PC-9 (cell line): Measurements from ENCODE around the gene FCGR3B. TPM values are rescaled to one million over a fixed set of nuclear protein-coding genes. Genes with fewer than 3 reads are reported as not detected.
"Not testable (repeated sequence)": the region's sequence is repeated elsewhere in the genome, so short reads cannot be mapped to it uniquely, and the experiment has no call there.

Experiments
- BruUV-seq: library from RNA; stranded (reverse); fragments of 400-500 nt; replicated peaks from 2 replicates; lab custom pipeline; 2021; lab: Mats Ljungman, UMichigan
- CTCF ChIA-PET: fragments of 300-600 bp; sonication (Branson Sonifier 250); formaldehyde crosslinking; loops from one replicate; lab custom pipeline; 2022; ENCODE audit warnings: antibody characterized with exemption; lab: Charles Lee
- POLR2A ChIA-PET: fragments of 300-600 bp; sonication (Branson Sonifier 250); formaldehyde crosslinking; loops from one replicate; lab custom pipeline; 2022; ENCODE audit warnings: antibody characterized with exemption; ENCODE audit not compliant: unreplicated experiment; lab: Charles Lee
- DNase-seq, 2 experiments: peaks; one replicate each; pipeline versions ENCODE4 v3.0.0 to v3.0.0-alpha.2; 2015 to 2022; ENCODE audit warnings: mixed read lengths in 1 of 2
- H2AFZ ChIP-seq: fragments of 200-600 bp; sonication (generic); 2 replicates; pipeline ENCODE4 v1.8.1; 2017; ENCODE audit warnings: antibody characterized with exemption
- H3F3A ChIP-seq: fragments of 200-600 bp; sonication (generic); 2 replicates; pipeline ENCODE4 v1.8.1; 2017; ENCODE audit warnings: antibody characterized with exemption, mild to moderate bottlenecking, low read depth; ENCODE audit not compliant: insufficient read depth
- H3K27ac ChIP-seq: fragments of 200-600 bp; sonication (generic); 2 replicates; pipeline ENCODE4 v1.6.1; 2016; ENCODE audit warnings: mixed run types
- H3K27me3 ChIP-seq: fragments of 200-600 bp; sonication (generic); 2 replicates; pipeline ENCODE4 v1.6.1; 2016; ENCODE audit warnings: low read depth, mixed run types; ENCODE audit not compliant: insufficient read depth
- H3K36me3 ChIP-seq: fragments of 200-600 bp; sonication (generic); 2 replicates; pipeline ENCODE4 v1.6.1; 2016; ENCODE audit warnings: low read depth, mixed run types
- H3K4me1 ChIP-seq: fragments of 200-600 bp; sonication (generic); replicated peaks from 2 replicates; pipeline ENCODE4 v1.6.1; 2016; ENCODE audit warnings: mixed run types; ENCODE audit not compliant: insufficient read depth
- H3K4me2 ChIP-seq: fragments of 200-600 bp; sonication (generic); 2 replicates; pipeline ENCODE4 v1.6.1; 2017; ENCODE audit warnings: mixed run types
- H3K4me3 ChIP-seq: fragments of 200-600 bp; sonication (generic); 2 replicates; pipeline ENCODE4 v1.6.1; 2016; ENCODE audit warnings: mixed run types
- H3K79me2 ChIP-seq: fragments of 200-600 bp; sonication (generic); 2 replicates; pipeline ENCODE4 v1.6.1; 2017; ENCODE audit warnings: low read depth, mixed run types
- H3K9me2 ChIP-seq: fragments of 200-600 bp; sonication (generic); 2 replicates; pipeline ENCODE4 v1.8.1; 2017; ENCODE audit warnings: mild to moderate bottlenecking; ENCODE audit not compliant: insufficient read depth
- H3K9me3 ChIP-seq: fragments of 200-600 bp; sonication (generic); 2 replicates; pipeline ENCODE4 v1.8.1; 2016; ENCODE audit warnings: low read depth; ENCODE audit not compliant: insufficient read depth
- H4K20me1 ChIP-seq: fragments of 200-600 bp; sonication (generic); 2 replicates; pipeline ENCODE4 v1.8.1; 2017; ENCODE audit not compliant: insufficient read depth
- EZH2 ChIP-seq: fragments of 200-600 bp; sonication (generic); IDR thresholded peaks from 2 replicates; pipeline ENCODE4 v1.8.0; 2017; ENCODE audit warnings: antibody characterized with exemption, low read depth
- intact Hi-C: fragments of 100-400 bp; cut with micrococcal nuclease; formaldehyde crosslinking; loops from one replicate; pipeline ENCODE4 v1.10.0; 2022; ENCODE audit not compliant: unreplicated experiment
- total RNA-seq: library from RNA; stranded (reverse); gene quantifications from 2 replicates; pipeline ENCODE4 v1.2.3, GENCODE V29; 2021
- TF ChIP-seq, protein P1 (sequence below): fragments of 200-600 bp; sonication (generic); conservative IDR thresholded peaks from 2 replicates; pipeline ENCODE4 v1.6.1; 2017; ENCODE audit warnings: mixed run types, antibody characterized with exemption, mild to moderate bottlenecking, moderate library complexity

FCGR3B gene
- total RNA-seq, 1 experiment from 2014 or later, result not detected

- Histone ChIP-seq H3K27me3 (no peaks in the 10 kb centered on the region), H3K36me3 (no peaks in the 10 kb centered on the region), H3K4me2 (no peak overlapping the region), H3K79me2 (no peaks in the 10 kb centered on the region), H3K9me2 (no peaks in the 10 kb centered on the region), H3K27ac (no peak overlapping the region), H2AFZ (no peak overlapping the region), H3K9me3 (no peaks in the 10 kb centered on the region), H3F3A (no peaks in the 10 kb centered on the region), H4K20me1 (no peaks in the 10 kb centered on the region), H3K4me3 (no peak overlapping the region), H3K4me1 (no peaks in the 10 kb centered on the region)
- ChIA-PET CTCF (no interaction called here), POLR2A (no interaction called here)
- BruUV-seq, result no TSS peak
- DNase-seq, result no peak
- intact Hi-C loops, result no loop called here
- TF ChIP-seq, protein P1, sequence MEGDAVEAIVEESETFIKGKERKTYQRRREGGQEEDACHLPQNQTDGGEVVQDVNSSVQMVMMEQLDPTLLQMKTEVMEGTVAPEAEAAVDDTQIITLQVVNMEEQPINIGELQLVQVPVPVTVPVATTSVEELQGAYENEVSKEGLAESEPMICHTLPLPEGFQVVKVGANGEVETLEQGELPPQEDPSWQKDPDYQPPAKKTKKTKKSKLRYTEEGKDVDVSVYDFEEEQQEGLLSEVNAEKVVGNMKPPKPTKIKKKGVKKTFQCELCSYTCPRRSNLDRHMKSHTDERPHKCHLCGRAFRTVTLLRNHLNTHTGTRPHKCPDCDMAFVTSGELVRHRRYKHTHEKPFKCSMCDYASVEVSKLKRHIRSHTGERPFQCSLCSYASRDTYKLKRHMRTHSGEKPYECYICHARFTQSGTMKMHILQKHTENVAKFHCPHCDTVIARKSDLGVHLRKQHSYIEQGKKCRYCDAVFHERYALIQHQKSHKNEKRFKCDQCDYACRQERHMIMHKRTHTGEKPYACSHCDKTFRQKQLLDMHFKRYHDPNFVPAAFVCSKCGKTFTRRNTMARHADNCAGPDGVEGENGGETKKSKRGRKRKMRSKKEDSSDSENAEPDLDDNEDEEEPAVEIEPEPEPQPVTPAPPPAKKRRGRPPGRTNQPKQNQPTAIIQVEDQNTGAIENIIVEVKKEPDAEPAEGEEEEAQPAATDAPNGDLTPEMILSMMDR, result no peak
- TF ChIP-seq EZH2, result no peak
Observed at GRCh38 chr1:161676441-161676840, 45.5 kb upstream of the FCGR3B start.

GRCh38 chr1:161674908-161675307, 43.9 kb upstream of the FCGR3B start:
- H3K9me2 ChIP-seq, intact Hi-C loops, H3F3A ChIP-seq, BruUV-seq, H3K4me3 ChIP-seq, H3K4me2 ChIP-seq, H4K20me1 ChIP-seq, H2AFZ ChIP-seq, H3K9me3 ChIP-seq, DNase-seq, POLR2A ChIA-PET, H3K4me1 ChIP-seq, CTCF ChIA-PET, H3K36me3 ChIP-seq, H3K79me2 ChIP-seq, H3K27me3 ChIP-seq, H3K27ac ChIP-seq: not testable (repeated sequence)

GRCh38 chr1:161674447-161674846, 43.5 kb upstream of the FCGR3B start:
- CTCF ChIA-PET, intact Hi-C loops, H3K27me3 ChIP-seq, H3K36me3 ChIP-seq, DNase-seq, H3K27ac ChIP-seq, H2AFZ ChIP-seq, H3K4me3 ChIP-seq, POLR2A ChIA-PET, H3K9me3 ChIP-seq, H3F3A ChIP-seq, H3K79me2 ChIP-seq, H4K20me1 ChIP-seq, H3K4me1 ChIP-seq, H3K9me2 ChIP-seq, BruUV-seq, H3K4me2 ChIP-seq: not testable (repeated sequence)

GRCh38 chr1:161673437-161673836, 42.5 kb upstream of the FCGR3B start:
- H4K20me1 ChIP-seq, POLR2A ChIA-PET, H2AFZ ChIP-seq, H3K4me3 ChIP-seq, H3K27me3 ChIP-seq, H3K4me1 ChIP-seq, H3K9me3 ChIP-seq, DNase-seq, H3K27ac ChIP-seq, H3K9me2 ChIP-seq, H3K4me2 ChIP-seq, H3K36me3 ChIP-seq, BruUV-seq, intact Hi-C loops, H3F3A ChIP-seq, H3K79me2 ChIP-seq, CTCF ChIA-PET: not testable (repeated sequence)

- CTCF ChIA-PET, DNase-seq, H2AFZ ChIP-seq, H3K36me3 ChIP-seq, H3K4me1 ChIP-seq, H3K9me2 ChIP-seq, H3K9me3 ChIP-seq, POLR2A ChIA-PET, H3K4me3 ChIP-seq, H3K79me2 ChIP-seq, H3K4me2 ChIP-seq, H4K20me1 ChIP-seq, intact Hi-C loops, BruUV-seq, H3K27ac ChIP-seq, H3K27me3 ChIP-seq, H3F3A ChIP-seq: not testable (repeated sequence)
Observed at GRCh38 chr1:161671045-161672020, 40.4 kb upstream of the FCGR3B start.

DNA sequence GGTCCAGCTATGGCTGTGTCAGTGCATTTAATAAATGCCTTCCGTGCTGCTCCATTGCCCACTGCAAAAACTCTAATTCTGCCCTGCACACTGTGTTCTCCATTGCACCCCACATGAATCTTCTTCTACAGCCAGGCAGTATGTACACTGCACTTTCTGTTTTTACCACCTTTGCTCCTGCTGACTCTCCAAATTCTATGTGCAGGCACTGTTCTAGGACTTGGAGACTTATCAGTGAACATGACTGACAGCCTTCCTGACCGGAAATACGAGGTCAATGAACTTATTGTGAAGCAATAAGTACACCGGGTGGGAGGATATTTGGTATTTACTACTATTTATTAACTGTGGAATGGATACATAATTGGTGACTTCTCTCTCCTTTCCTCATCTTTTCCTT, 33.7 kb upstream of the FCGR3B start:
- intact Hi-C loops, BruUV-seq, H3K79me2 ChIP-seq: not testable (repeated sequence)

More for the DNA sequence above, 33.7 kb upstream of the FCGR3B start:
- H3K36me3 ChIP-seq, CTCF ChIA-PET, H3K27ac ChIP-seq, H4K20me1 ChIP-seq, H3K9me2 ChIP-seq, DNase-seq, H3K9me3 ChIP-seq, H2AFZ ChIP-seq, H3K4me1 ChIP-seq, H3K27me3 ChIP-seq, H3K4me3 ChIP-seq, H3F3A ChIP-seq, H3K4me2 ChIP-seq, POLR2A ChIA-PET: not testable (repeated sequence)
